Endodermal cell (in vitro differentiated cells): ENCODE data around the gene ACSL3. TPM values are rescaled to one million over a fixed set of nuclear protein-coding genes. Genes with fewer than 3 reads are reported as not detected.

Experiments
- DNase-seq: peaks from one replicate; pipeline ENCODE4 v3.0.0-alpha.2; 2017
- H3K27ac ChIP-seq: 2 replicates; pipeline ENCODE4 v1.5.1; 2013; ENCODE audit warnings: mild to moderate bottlenecking, low read depth, low read length, moderate library complexity
- H3K27me3 ChIP-seq: 2 replicates; pipeline ENCODE4 v1.6.1; 2013; ENCODE audit warnings: mild to moderate bottlenecking, low read length, moderate library complexity; ENCODE audit not compliant: insufficient read depth, control insufficient read depth, poor library complexity, severe bottlenecking
- H3K36me3 ChIP-seq: 2 replicates; pipeline ENCODE4 v1.7.0; 2013; ENCODE audit warnings: mild to moderate bottlenecking, low read length, moderate library complexity; ENCODE audit not compliant: control insufficient read depth, insufficient read depth
- H3K4me1 ChIP-seq: one replicate; pipeline ENCODE4 v1.7.0; 2013; ENCODE audit warnings: low read length; ENCODE audit not compliant: control insufficient read depth, insufficient read depth
- H3K4me3 ChIP-seq: 2 replicates; pipeline ENCODE4 v1.5.1; 2013; ENCODE audit warnings: mild to moderate bottlenecking, low read length, moderate library complexity
- H3K9ac ChIP-seq: 2 replicates; pipeline ENCODE4 v1.6.1; 2013; ENCODE audit warnings: mild to moderate bottlenecking, low read length, moderate library complexity; ENCODE audit not compliant: poor library complexity, severe bottlenecking; ENCODE audit errors: extremely low read depth
- H3K9me3 ChIP-seq: 2 replicates; pipeline ENCODE4 v1.6.1; 2013; ENCODE audit warnings: mild to moderate bottlenecking, low read length, moderate library complexity; ENCODE audit not compliant: control insufficient read depth
- H3K27ac Mint-ChIP-seq: 2 replicates; pipeline ENCODE4 v1.8.0; 2020; ENCODE audit warnings: mixed read lengths
- H3K27me3 Mint-ChIP-seq: 2 replicates; pipeline ENCODE4 v1.8.0; 2021; ENCODE audit warnings: mild to moderate bottlenecking, mixed read lengths; ENCODE audit not compliant: insufficient read depth
- H3K36me3 Mint-ChIP-seq: 2 replicates; pipeline ENCODE4 v1.8.0; 2020; ENCODE audit warnings: low read depth, mixed read lengths
- H3K4me1 Mint-ChIP-seq: 2 replicates; pipeline ENCODE4 v1.8.0; 2020; ENCODE audit warnings: mixed read lengths
- H3K4me3 Mint-ChIP-seq: 2 replicates; pipeline ENCODE4 v1.8.0; 2020; ENCODE audit warnings: mild to moderate bottlenecking, moderate library complexity, mixed read lengths
- H3K9me3 Mint-ChIP-seq: 2 replicates; pipeline ENCODE4 v1.8.0; 2020; ENCODE audit warnings: mild to moderate bottlenecking, mixed read lengths
- CTCF ChIP-seq: fragments of 200-600 bp; sonication (generic); conservative IDR thresholded peaks from 2 replicates; pipeline ENCODE4 v1.5.0; 2021; ENCODE audit warnings: antibody characterized with exemption, mild to moderate bottlenecking
- WGBS, 2 experiments: methylation state at CpG; one replicate each; pipeline versions ENCODE4 v1.1.5 to v1.1.7; 2013; ENCODE audit warnings: missing lambda C conversion rate in 2 of 2, mixed read lengths in 1 of 2; ENCODE audit not compliant: insufficient coverage in 1 of 2, insufficient read length in 1 of 2; 5-methylcytosine and 5-hydroxymethylcytosine counted together
- total RNA-seq, 2 donors: library from RNA; stranded (reverse); fragmentation: NEBNext Ultra II Directional in 1 of 2; extraction: Animal tissue kit (Norgen Biotek cat#: 25700) in 1 of 2; gene quantifications; 2 replicates in 1 of 2; 3 replicates in 1 of 2; pipeline ENCODE4 v1.2.1, GENCODE V29; 2021

Gene ACSL3
- total RNA-seq, 2 donors from 2014 or later = 65.2 to 65.7 TPM

- no peak overlapping the region for H3K9ac ChIP-seq
- Mint-ChIP-seq H3K9me3 (no peaks in the 10 kb centered on the region), H3K27ac (no peak overlapping the region), H3K36me3 (no peaks in the 10 kb centered on the region), H3K4me1 (peaks cover 25% of the 10 kb centered on the region), H3K4me3 (no peak overlapping the region), H3K27me3 (no peaks in the 10 kb centered on the region)
- H3K4me3 ChIP-seq = no peak overlapping the region
- no peak overlapping the region for H3K27ac ChIP-seq
- WGBS, 2 experiments = 89 to 98% methylated on average over 6 to 7 of the region's 7 CpGs
- H3K9me3 ChIP-seq = no peaks in the 10 kb centered on the region
- H3K36me3 ChIP-seq = no peaks in the 10 kb centered on the region
- TF ChIP-seq CTCF = no peak
- H3K27me3 ChIP-seq = no peaks in the 10 kb centered on the region
- DNase-seq = no peak
- H3K4me1 ChIP-seq = no peaks in the 10 kb centered on the region
These were observed 27.9 kb downstream of the ACSL3 start for GRCh38 chr2:222888716-222889115.

GRCh38 chr2:222891890-222892289 lies 31.1 kb downstream of the ACSL3 start:
- Histone ChIP-seq H3K27me3 (no peaks in the 10 kb centered on the region), H3K27ac (no peak overlapping the region), H3K9ac (no peak overlapping the region), H3K4me3 (no peak overlapping the region), H3K36me3 (no peaks in the 10 kb centered on the region), H3K9me3 (no peaks in the 10 kb centered on the region), H3K4me1 (no peaks in the 10 kb centered on the region)
- no peak overlapping the region for H3K4me3 Mint-ChIP-seq
- no peaks in the 10 kb centered on the region for H3K9me3 Mint-ChIP-seq
- H3K27me3 Mint-ChIP-seq = no peaks in the 10 kb centered on the region
- no peak for DNase-seq
- H3K27ac Mint-ChIP-seq = no peak overlapping the region
- TF ChIP-seq CTCF = no peak
- whole genome bisulfite sequencing, 2 experiments = 85 to 94% methylated on average over 4 of the region's 4 CpGs
- H3K36me3 Mint-ChIP-seq = peaks cover 2% of the 10 kb centered on the region
- H3K4me1 Mint-ChIP-seq = peaks cover 9% of the 10 kb centered on the region

GRCh38 chr2:222892321-222892720 lies 31.5 kb downstream of the ACSL3 start:
- no peaks in the 10 kb centered on the region for H3K27me3 Mint-ChIP-seq
- peaks cover 8% of the 10 kb centered on the region for H3K4me1 Mint-ChIP-seq
- TF ChIP-seq CTCF = no peak
- H3K9me3 ChIP-seq = no peaks in the 10 kb centered on the region
- no peaks in the 10 kb centered on the region for H3K36me3 ChIP-seq
- H3K27ac ChIP-seq = no peak overlapping the region
- no peaks in the 10 kb centered on the region for H3K27me3 ChIP-seq
- 100% methylated on average over 2 of the region's 2 CpGs; no CpG with 5 or more reads in 1 of the 2 experiments for WGBS, 2 experiments
- no peak overlapping the region for H3K9ac ChIP-seq
- H3K9me3 Mint-ChIP-seq = no peaks in the 10 kb centered on the region
- H3K4me3 ChIP-seq = no peak overlapping the region
- H3K4me1 ChIP-seq = no peaks in the 10 kb centered on the region
- H3K4me3 Mint-ChIP-seq = no peak overlapping the region
- H3K36me3 Mint-ChIP-seq = peaks cover 2% of the 10 kb centered on the region
- no peak for DNase-seq
- H3K27ac Mint-ChIP-seq = no peak overlapping the region
